Epidermal melanocyte (primary cell): ENCODE measurements around the gene STK39.

ENCODE experiments used
- DNase-seq: peaks from one replicate; pipeline ENCODE4 v3.0.0; 2011; ENCODE audit warnings: low spot score; ENCODE audit not compliant: insufficient read length

The STK39 gene

GRCh38 chr2:168008646-168009195, 238.7 kb downstream of the STK39 start:
- DNase-seq: no peak

DNA sequence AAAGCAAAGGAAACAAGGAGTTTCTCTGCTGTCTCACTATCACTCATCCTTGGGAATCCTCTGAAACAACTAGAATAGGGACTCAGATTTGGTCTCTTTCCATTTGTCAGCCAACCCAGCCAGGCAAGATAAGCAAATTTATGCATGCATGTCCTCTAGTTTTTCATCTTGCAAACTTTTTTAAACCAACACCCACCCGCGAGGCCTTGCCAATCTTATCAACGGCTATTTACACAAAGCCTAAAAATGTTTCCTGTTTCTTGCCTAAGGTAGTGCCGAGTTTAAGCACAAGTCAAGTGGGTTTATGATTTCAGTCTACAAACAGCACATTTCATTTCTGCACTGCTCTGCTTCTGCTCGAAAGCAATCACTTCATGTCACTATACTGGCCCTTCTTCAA, 240.9 kb downstream of the STK39 start:
- no peak for DNase-seq

GRCh38 chr2:168005586-168005985, 241.8 kb downstream of the STK39 start:
- DNase-seq: no peak

GRCh38 chr2:168003876-168004275, 243.5 kb downstream of the STK39 start:
- no peak for DNase-seq

GRCh38 chr2:168002021-168002553, 245.3 kb downstream of the STK39 start:
- DNase-seq: no peak

- DNase-seq: no peak
Observed at GRCh38 chr2:167992278-167992677, 255.1 kb downstream of the STK39 start.

- DNase-seq: no peak
Observed at GRCh38 chr2:167990062-167990461, 257.3 kb downstream of the STK39 start.

- DNase-seq: no peak
Observed at GRCh38 chr2:167988296-167988695, 259.1 kb downstream of the STK39 start.

GRCh38 chr2:167987558-167987957, 259.8 kb downstream of the STK39 start:
- no peak for DNase-seq

DNA sequence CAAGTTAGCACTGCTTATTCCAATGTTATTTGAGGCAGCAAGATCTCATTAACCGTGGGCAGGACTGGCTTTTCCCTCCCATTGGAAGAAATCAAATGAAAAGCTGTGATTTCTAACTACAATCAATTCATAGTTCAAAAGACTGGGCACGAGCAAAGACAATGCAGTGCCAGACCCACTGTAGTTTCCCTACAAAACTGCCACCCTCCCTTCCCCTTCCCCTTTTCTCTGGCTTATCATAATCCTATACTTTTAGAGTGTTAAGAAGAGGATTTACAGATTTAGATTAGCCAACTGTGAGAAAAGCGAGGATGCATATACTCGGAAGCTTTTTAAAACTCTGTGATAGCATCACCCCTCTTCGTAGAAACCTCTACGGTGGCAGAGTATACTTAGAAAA, 260.4 kb downstream of the STK39 start:
- no peak for DNase-seq

DNA sequence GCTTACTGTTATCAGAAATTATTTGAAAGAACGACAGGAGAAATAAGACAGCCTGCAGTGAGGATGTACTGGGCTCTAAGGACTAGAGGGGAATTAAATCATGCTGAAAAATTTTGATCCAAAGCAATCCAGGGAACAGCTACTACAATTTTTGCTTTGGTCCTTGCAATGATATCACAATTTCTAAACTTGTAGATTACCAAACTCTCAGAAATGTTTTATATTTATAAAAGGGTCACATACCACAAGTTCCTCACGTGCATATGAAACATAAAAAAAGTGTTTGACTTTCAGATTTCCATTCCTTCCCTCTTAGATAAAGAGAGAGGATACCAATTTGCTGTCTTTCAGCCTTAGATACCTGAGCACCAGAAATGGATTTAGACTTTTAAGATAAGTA, 261.2 kb downstream of the STK39 start:
- DNase-seq: no peak

DNA sequence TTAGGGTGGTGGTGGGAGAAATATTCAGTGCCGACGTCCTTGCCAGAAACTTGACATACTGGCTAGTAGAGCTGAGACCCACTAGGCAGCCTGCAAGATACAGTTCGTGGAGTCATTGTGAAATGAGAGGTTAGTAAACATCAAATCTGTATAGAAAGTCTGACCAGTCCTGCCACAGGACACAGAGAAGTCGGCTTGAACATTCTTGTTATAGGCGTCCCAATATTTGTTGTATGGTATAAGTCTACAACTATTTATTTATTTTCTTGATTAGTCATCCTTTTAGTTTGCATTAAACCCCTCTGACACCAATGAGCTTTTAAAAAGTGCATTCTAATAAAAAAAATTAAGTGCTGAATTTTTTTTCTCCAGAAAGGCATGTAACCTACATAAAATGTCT, 265.4 kb downstream of the STK39 start:
- no peak for DNase-seq

- no peak for DNase-seq
Observed at GRCh38 chr2:167980439-167980838, 267.0 kb downstream of the STK39 start.

DNA sequence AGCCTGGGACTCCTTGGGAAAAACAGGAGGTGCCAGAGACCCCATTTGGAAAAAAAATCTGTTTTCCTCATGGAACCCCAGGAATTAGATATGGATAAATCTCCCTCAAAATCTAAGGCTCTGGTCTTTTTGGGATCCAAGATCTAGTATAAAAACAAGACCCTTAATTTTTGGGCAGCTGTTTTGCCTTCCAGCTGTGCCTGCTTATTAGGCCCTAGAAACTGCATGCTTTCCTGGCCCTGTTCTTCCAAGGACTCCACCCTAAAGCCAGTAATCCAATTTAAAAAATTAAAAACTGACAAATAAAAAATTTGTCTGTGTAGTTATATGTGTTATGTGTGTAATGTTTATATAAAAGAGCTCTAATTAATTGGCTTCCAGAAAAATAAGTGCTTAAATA, 274.6 kb downstream of the STK39 start:
- DNase-seq: no peak

DNA sequence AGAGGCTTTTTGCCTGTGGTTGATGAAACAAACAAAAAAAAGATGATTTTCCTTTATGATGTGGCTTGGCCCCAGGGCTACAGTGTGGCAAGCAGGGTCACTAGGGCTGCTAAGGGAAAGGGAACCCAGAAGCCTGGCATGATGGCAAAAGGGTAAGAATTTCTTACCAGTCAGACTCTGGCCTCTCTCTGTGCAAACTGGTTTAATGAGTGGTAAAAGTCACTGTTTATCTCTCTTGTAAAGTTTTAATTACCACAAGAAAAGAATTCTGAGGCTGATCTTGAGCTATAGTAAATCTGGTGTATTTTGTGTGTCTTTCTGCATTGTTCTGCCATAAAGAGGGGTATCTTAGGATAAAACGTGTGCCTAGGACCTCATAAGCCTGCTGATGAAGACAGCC, 275.4 kb downstream of the STK39 start:
- DNase-seq: no peak

- no peak for DNase-seq
Observed at GRCh38 chr2:167966937-167967913, 280.2 kb downstream of the STK39 start.

DNA sequence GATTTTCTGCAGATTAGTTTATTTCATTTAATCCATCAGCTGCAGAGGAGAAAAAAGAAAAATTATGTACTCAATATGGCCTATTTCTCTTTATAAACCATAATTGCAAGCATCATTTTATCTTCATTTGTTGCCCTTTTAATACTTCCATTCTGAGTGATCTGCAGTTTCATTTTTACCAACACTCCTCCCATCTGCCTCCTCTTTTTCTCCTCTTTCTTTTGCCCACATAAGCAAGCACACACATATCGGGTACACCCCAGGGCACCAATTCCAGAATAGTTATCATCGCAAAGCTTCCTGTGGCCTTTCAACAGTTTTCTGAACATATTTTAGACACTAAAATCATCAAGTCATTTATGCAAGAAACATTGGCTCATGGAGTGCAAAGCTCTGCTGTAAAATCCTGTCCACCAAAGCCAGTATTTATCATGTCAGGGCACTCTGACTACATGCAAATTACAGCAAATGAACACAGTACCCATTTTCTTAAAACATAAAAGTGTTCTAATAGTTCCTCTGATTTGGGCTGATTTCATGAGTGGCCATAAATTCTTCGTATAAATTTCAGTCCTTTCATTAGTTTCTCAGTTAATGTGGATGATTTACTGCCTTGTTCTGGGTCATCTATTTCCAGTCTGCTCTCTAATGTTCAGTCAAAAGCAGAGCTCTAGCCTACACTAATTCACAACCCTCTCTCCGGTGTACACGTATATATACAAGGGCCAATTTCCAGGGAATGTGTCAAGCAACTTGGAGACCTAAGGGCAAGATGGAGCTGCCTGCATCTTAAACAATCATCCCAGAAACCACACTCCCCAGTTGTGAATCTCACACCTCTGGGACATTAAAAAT, 281.3 kb downstream of the STK39 start:
- DNase-seq: no peak

DNA sequence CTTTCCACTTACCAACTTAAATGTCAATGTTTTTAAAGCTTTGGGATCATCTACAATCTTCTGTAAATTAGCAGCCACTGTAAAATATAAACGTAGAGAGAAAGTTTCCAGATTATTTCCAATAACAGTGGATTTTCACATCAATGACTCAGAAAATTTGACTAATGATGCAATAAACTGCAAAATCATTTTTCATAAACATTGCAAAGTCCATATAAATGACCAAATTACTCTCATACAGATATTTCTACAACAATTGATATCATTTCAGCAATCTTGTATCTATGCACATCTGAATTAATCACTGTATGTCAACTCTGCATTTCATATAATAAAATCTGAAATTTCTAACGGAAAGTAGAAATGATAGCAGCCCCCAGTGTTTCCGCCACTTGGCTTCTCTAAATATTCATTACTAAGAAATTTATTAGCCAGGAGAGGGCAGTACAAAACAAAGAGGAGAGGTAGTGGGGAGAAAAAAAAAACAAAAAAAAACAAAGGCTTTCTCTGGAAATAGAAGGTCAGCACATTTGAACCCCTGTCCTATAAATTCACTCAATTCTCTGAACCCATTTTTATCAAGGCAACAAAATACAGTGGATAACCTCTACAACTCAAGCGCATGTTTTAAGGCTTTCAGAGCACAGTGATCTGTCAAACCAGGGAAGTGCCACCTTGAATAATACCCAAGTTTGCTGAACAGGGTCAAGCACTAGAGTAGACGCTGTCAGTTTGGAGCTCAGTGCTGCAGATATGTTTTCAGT, 282.6 kb downstream of the STK39 start:
- DNase-seq: no peak

GRCh38 chr2:167963899-167964649, 283.3 kb downstream of the STK39 start:
- DNase-seq: no peak
